ENCODE data around the gene IPP.
A peak's percentile ranks its signal among the peaks of the same experiment; 100 is the strongest.
"Not testable (repeated sequence)": the region's sequence is repeated elsewhere in the genome, so short reads cannot be mapped to it uniquely, and the experiment has no call there.

The IPP gene

DNA sequence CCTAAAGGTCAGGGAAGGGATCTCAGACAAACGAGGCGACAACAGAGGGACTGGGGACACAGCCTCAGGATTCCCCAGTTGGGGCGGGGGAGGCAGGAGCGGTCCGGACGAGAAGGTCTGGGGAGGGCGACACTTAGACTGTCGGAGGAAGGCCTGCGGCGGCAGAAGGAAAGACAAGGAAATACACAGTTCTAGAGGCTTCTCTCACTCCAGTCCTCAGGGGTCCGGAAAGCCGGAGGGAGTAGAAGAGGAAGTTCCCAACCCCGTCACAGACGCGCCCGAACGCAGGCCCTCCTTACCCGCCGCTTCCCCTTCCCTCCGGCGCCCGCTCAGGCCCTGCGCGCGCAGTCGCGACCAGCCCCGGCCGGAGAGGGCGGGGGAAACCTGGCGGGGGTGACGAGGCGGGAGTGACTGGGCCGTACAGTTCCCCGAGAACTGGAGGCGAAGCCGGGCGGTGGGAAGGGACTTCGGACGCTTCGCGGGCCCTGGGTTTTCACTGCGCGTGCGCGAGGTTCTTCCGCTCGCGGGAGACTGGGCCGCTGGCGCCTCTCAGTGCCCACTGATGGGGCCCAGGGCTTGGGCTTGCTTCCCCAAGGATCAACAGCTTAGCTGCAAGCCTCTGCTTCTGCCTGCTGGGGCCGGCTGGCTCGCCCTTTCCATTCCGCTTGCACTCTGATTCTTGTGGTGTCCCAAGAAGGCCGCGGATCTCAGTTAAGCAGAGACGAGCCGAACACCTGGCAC, at the start of gene IPP:
Gene IPP (minus strand): TSS at position 356 of the 741 bp plus-strand sequence. CDS start 4,242 bp downstream, outside the sequence.
- peak; percentile 98 for DNase-seq (ENCODE audit: low read depth)

DNA sequence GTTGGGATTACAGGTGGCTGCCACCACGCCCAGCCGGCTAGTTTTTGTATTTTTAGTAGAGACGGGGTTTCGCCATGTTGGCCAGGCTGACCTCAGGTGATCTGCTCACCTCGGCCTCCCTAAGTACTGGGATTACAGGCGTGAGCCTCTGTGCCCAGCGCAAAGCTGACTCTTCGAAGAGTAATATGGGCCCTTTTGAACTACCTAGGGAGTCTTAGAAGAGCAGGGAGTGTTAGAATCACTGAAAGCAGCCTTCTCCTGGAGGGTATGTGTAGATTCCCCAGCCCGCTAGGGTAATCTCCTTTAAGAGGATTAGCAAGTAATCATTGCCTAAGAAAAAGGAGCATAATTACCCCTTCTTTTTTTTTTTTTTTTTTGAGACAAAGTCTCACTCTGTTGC, 46.5 kb upstream of the IPP start:
- DNase-seq (ENCODE audit: low read depth), result no peak

DNA sequence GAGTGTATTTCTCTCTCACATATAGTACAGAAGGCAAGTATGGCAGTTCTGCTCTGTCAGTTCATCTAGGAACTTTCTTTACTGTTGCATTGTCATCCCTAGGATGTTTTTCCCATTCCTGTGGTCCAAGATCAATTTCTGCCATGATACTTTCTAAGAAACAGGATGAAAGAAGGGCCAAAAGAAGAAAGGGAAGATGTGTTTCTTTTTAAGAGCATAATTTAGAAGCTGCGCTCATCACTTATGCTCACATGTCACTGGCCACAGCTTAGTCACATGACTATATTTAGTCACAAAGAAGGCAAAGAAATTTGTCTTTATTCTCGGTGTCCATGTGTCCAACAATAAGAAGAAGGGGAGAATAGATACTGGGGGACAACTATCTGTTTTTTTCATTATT, 45.9 kb upstream of the IPP start:
- DNase-seq (ENCODE audit: low read depth), result no peak

DNA sequence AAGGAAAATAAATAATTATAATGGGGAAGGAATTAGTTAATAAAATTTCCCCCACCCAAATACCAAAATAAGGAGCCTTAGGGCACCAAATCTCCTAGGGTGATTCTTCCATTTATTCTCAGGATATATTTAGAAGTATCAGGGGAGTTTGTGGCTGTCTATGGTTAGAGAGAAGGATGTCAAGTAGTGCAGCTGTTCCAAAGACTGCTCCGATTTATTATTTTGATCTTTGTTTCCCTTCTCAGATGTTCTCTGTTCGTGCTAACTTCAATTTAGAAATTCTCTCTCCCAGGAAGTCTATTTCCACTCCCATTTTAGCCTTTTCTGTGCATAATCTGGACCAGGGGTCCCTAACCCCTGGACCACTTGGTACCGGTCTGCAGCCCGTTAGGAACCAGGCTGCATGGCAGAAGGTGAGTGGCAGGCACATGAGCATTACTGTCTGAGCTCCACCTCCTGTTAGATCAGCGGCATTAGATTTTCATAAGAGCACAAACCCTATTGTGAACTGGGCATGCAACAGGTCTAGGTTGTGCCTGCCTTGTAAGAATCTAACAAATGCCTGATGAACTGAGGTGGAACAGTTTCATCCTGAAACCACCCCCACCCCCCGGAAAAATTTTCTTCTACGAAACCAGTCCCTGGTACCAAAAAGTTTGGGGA, 43.6 kb upstream of the IPP start:
- no peak for DNase-seq (ENCODE audit: low read depth)

DNA sequence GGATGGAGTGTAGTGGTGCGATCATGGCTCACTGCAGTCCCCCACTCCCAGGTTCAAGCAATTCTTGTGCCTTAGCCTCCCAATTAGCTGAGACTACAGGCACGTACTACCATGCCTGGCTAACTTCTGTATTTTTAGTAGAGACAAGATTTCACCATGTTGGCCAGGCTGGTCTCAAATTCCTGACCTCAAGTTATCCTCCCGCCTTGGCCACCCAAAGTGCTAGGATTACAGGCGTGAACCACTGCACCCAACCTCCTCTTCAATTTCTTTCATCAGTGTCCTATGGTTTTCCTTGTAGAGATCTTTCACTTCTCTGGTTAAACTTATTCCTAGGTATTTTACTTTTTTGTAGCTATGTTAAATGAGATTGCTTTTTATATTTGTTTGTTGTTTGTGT, 42.3 kb upstream of the IPP start:
- no peak for DNase-seq (ENCODE audit: low read depth)

DNA sequence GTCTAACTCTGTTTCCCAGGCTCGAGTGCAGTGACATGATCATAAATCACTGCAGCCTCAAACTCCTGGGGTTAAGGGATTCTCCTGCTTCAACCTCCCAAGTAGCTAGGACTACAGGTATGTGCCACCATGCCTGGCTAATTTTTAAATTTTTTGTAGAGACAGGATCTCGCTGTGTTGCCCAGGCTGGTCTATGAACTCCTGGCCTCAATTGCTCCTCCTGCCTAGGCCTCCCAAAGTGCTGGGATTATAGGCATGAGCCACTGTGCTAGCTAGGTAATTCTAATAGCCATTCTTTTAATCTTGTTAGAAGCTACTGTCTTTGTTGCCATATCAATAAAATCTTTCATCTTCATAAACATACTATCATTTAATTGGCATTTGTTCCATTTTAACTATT, 39.1 kb upstream of the IPP start:
- no peak for DNase-seq (ENCODE audit: low read depth)

DNA sequence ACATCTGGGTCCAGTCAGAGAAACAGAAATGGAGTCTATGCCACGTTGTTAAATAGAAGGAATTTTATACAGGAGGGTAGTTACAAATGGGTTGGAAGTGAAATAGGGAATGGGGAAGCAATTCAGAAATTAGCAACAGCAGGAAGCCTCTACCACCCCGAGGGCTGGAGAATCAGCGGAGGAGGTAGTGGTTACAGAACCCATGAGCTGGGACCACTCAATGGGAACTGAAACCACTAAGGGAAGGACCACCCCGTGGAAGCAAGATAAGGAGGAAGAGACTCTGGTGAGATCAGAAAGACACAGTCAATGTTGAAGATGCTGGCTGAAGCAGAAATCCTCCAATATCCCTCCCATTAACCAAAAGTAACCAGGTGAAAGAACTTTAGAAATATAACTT, 37.5 kb upstream of the IPP start:
- no peak for DNase-seq (ENCODE audit: low read depth)

DNA sequence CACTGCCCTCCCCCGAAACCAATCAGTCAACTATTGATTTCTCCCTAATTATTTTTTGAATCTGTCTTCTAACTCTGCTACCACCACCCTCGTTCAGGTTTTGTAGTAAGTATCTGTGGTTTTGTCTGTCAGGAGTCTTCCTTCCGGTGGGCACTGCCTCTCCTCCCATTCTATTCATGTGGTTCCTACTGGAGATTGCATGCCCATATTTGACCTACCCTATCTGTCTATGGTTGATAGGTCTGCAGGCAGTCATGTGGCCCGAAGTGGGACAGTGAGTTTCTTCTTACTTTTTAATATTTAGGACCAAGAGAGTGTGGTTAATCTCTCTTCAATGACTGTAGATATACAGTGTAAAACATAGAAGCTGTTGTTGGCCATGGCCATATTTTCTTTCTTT, 35.1 kb upstream of the IPP start:
- peak; percentile 40 for DNase-seq (ENCODE audit: low read depth)

DNA sequence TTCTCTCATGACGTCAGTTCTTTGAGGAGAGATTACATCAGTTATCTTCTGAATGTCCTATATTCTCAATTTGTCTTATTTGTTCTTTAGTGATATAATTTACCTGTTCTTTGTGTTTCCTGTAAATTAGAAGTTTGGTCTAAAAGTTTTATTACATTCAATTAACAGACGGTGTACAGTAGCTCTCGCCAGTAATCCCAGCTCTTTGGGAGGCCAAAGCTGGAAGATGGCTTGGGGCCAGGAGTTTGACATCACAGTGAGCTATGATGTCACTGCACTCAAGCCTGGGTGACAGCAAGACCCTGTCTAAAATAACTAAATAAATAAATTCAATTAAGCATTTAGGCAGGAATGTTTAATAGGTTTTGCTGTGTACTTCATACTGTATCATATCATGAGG, 25.3 kb upstream of the IPP start:
- no peak for DNase-seq (ENCODE audit: low read depth)

DNA sequence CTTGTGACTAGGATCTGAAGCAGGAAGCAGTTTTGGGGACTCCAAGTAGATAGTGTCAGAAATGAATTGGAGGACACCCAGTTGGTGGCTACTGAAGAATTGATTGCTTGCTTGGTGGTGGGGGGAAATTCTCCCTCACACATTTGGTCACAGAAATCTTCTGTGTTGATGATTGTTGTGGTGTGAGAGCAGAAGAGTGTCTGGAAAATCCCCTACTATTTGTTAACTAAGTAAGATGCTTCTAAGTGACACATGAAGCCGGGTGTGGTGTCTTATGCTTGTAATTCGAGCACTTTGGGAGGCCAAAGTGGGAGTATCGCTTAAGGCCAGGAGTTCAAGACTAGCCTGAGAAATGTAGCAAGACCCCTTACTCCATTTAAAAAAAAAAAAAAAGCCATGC, 22.5 kb upstream of the IPP start:
- no peak for DNase-seq (ENCODE audit: low read depth)

DNA sequence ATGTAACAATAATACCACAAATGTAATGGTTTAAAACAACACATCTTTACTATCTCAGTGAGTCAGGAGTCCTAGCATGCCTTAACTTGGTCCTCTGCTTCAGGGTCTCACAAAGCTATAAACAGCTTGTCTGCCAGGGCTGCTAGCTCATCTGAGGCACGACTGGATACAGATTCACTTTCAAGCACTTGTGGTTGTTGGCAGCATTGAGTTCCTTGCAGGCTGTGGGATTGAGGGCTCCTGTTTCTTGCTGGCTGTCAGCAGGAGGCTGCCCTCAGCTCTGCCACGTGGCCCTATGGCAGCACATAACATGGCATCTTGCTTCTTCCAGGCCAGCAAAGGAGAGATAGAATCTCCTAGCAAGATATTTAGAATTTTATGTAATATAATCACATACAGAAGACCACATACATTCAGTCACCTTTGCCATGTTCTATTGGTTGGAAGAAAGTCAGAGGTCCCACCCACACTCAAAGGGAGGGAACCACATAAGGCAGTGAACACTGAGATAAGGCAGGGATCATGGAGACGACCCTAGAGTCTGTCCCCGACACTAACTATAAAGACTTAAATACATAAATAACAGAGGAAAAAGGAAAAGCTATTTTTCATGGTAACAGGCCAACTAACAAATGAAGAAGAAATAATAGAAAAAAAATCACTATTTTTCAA, 18.9 kb upstream of the IPP start:
- DNase-seq (ENCODE audit: low read depth), result no peak

DNA sequence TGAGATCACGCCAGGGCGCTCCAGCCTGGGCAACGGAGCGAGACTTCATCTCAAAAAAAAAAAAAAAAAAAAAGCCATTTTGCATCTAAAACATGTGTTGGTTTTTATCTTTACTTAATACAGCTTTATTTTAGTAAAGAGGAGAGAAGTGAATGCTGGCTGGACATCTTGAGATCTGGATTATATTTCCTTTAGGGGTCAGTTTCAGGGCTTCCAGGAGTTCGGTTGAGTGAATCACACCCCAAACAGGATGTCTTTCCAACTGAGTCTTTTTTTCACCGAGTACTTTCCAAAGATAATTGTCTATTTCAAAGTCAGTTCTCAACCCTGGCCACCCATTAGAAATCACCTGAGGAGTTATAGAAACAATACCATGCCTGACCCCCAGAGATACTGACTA, 16.6 kb upstream of the IPP start:
- DNase-seq (ENCODE audit: low read depth), result no peak

DNA sequence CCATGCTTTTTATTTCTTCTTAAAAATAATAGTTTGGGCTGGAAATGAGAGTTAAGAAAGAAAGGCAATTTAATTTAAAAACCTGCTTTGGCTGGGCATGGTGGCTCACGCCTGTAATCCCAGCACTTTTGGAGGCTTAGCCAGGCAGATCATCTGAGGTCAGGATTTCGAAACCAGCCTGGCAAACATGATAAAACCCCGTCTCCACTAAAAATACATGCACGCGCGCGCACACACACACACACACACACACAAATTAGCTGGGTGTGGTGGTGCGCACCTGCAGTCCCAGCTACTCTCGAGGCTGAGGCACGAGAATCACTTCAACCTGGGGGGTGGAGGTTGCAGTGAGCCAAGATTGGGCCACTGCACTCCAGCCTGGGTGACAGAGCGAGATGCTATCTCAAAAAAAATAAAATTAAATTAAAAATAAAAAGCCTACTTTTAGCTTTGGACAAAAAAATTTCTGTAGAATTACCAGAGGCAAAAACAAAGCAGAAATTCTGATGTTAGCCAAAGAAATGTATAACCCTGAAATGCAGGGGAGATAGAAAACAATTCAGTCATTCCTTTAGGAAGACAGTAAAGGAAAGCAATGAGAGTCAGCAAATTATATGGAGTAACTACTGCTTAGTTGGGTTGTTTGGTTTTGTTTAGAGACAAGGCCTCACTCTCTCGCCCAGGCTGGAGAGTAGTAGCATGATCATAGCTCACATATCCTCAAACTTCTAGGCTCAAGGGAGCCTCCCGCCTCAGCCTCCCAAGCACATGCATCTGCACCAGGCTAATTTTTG, 15.7 kb upstream of the IPP start:
- DNase-seq (ENCODE audit: low read depth), result no peak

DNA sequence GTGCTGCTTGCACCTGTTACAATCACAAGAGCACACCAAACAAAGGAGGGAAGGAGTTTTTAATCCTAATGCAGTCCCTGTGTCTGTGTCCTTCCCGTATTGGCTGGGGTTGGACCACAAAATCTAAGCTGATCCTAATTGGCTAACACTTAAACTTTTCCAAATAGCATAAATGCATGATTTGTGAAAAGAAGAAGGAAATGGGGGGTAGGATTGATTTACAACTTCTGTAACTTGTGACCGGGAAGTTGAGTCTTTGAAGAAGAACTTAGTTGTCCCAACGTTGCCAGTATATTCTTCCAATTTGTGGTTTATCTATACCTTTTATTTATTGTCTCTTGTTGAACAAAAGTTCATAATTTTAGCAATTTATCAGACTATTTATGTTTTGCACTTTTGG, 11.8 kb upstream of the IPP start:
- no peak for DNase-seq (ENCODE audit: low read depth)

DNA sequence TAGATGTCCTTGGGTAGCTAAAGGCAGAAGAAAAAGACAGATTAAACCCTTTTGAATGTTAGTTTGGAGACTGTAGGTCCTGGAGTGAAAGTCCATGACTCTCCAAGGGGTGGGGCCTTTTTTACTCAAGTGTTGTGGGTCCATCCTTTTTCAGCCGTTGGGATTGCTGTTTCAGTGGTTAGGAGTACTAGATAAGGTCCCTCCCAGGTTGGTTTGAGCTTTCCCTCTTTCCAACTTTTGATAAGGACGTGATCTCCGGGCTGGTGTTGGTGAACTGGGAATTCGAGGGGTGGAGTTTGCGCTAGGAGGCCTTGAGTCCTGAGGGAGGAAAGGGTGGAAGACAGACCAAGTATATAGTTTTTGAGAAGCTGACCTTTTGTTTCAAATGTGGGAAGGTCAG, 5.2 kb upstream of the IPP start:
- DNase-seq (ENCODE audit: low read depth), result no peak

DNA sequence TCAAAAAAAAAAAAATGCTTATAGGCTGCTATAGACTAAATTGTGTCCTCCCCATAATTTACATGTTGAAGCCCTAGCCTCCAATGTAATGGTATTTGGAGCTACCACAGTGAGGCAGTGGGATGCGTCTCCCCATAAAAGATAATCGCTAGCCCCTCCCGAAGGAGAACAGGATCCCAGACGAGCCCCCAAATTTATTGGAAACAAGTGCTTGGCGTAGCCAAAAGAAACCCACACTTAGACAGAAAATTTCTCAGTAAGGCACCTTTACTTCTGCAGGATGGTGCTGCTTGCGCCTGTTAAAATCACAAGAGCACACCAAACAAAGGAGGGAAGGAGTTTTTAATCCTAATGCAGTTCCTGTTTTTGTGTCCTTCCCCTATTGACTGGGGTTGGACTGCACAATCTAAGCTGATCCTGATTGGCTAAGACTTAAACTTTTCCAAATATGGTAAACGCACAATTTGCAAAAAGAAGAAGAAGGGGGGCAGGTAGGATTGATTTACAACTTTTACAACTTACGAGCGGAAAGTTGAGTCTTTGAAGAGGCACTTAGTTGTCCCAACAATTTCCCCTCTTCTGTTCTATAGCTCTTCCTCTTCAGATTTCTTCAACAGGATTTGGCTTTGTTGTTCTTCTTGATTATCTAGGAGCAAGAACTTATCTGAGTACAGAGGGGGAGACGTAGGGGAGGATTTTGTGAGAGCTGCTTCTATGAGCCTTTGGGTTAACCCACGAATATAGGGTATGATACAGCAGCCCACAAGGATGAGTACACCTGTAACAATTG, 3.0 kb upstream of the IPP start:
- no peak for DNase-seq (ENCODE audit: low read depth)

DNA sequence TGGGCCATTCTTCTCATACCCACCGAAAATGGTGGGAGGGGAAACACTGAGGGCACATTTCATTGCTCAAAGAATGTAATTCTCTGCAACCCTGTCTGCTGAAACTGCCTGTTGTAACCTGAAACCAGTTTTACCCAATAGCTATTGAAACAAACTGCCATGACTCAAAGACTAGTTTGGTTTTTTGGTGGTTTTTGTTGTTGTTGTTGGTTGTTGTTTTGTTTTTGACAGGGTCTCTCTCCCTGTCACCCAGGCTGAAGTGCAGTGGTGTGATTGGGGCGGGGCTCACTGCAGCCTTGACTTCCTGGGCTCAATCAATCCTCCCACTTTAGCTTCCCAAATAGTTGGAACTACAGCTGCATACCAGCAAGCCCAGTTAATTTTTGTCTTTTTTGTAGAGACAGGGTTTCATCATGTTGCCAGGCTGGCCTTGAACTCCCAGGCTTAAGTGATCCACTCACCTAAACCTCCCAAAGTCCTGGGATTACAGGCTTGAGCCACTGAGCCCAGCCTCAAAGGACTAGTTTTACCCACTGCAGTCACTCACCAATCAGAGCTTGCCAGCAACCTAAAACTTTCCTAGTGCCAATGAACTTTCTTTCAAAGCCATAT, 2.1 kb upstream of the IPP start:
- no peak for DNase-seq (ENCODE audit: low read depth)

DNA sequence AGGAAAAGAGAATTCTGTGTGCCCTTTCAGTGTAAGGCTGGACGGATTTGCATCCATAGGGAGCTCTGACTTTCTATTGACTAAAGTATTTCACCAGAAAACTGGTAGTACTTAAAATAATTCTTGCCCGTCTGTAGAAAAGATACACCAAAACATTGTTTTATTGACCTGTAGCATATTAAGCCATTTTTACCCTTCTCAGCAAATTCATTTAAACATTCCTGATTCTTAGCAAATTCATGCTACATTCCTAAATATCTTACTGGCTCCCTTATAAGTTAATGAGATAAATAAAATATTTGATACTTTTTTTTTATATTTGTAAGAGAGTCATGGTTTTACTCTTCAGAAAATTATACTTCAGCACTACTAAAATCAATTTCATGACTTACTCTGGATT, 1.6 kb upstream of the IPP start:
- DNase-seq (ENCODE audit: low read depth), result no peak

DNA sequence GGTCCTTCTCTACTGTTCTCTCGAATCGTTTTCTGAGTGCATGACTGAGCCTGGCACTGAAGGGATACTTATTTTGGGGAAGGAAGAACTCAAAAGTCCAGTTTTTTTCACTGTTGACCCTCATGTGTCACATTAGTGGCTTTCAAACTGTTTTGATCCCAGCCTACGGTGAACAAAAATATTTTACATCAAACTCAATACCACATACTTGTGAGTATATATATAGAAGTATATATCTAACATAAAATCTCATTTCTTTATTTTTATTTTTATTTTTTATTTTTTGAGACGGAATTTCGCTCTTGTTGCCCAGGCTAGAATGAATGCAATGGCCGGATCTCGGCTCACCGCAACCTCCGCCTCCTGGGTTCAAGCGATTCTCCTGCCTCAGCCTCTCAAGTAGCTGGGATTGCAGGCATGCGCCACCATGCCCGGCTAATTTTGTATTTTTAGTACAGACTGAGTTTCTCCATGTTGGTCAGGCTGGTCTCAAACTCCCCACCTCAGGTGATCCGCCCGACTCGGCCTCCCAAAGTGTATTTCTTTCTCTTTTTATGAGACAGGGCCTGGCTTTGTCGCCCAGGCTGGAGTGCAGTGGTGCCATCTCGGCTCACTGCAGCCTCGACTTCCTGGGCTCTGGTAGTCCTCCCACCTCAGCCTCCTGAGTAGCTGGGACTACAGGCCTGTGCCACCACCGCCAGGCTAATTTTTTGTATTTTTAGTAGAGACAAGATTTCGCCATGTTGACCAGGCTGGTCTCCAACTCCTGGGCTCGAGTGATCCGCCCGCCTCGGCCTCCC, 786 bp upstream of the IPP start:
- DNase-seq (ENCODE audit: low read depth), result not testable (repeated sequence)

DNA sequence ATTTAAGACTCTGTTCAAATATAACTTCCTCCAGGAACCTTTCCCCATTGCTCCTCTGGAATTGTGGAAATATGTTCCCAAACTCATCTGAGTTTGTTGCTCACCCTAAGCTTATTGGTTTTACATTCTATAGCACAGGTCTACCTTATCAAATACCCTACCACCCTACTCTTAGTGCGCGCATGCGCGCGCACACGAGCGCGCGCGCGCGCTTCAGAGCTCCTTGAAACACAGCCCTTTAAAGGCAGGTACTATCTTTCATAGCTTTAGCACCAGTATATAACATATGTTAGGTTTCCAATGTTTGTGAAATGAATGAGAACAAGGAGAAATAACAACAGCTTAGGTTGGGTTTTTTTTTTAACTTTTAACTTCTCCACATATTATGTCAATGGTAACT, 3.5 kb downstream of the IPP start:
- no peak for DNase-seq (ENCODE audit: low read depth)
